Endothelial cell (in vitro differentiated cells): ENCODE data around the gene CCDC38. TPM values are rescaled to one million over a fixed set of nuclear protein-coding genes. Genes with fewer than 3 reads are reported as not detected.

Experiments
- DNase-seq: peaks from one replicate; pipeline ENCODE4 v3.0.0; 2021; ENCODE audit warnings: low spot score
- H3K27ac Mint-ChIP-seq: one replicate; pipeline ENCODE4 v1.8.0; 2021; ENCODE audit warnings: mixed read lengths, inconsistent platforms; ENCODE audit not compliant: unreplicated experiment
- H3K27me3 Mint-ChIP-seq: one replicate; pipeline ENCODE4 v1.8.0; 2021; ENCODE audit warnings: mild to moderate bottlenecking, moderate library complexity, mixed read lengths, inconsistent platforms; ENCODE audit not compliant: unreplicated experiment
- H3K36me3 Mint-ChIP-seq: one replicate; pipeline ENCODE4 v1.8.0; 2021; ENCODE audit warnings: mild to moderate bottlenecking, low read depth, mixed read lengths, inconsistent platforms; ENCODE audit not compliant: unreplicated experiment
- H3K4me1 Mint-ChIP-seq: one replicate; pipeline ENCODE4 v1.8.0; 2021; ENCODE audit warnings: mild to moderate bottlenecking, mixed read lengths, inconsistent platforms; ENCODE audit not compliant: unreplicated experiment
- H3K4me3 Mint-ChIP-seq: one replicate; pipeline ENCODE4 v1.8.0; 2021; ENCODE audit warnings: mild to moderate bottlenecking, mixed read lengths, inconsistent platforms; ENCODE audit not compliant: unreplicated experiment
- H3K9me3 Mint-ChIP-seq: one replicate; pipeline ENCODE4 v1.8.0; 2021; ENCODE audit warnings: mixed read lengths, inconsistent platforms; ENCODE audit not compliant: unreplicated experiment
- CTCF ChIP-seq: fragments of 200-600 bp; sonication (generic); IDR thresholded peaks from one replicate; pipeline ENCODE4 v1.5.0; 2021; ENCODE audit warnings: antibody characterized with exemption; ENCODE audit not compliant: unreplicated experiment
- total RNA-seq: library from RNA; stranded (reverse); fragmentation: NEBNext Ultra II Directional; extraction: Animal tissue kit (Norgen Biotek cat#: 25700); gene quantifications from one replicate; pipeline ENCODE4 v1.2.1, GENCODE V29; 2021; ENCODE audit not compliant: unreplicated experiment

Gene CCDC38
- total RNA-seq, 1 donor from 2014 or later: not detected

GRCh38 chr12:95836185-95836609 lies 106.2 kb downstream of the CCDC38 start:
- Mint-ChIP-seq H3K9me3 (no peaks in the 10 kb centered on the region), H3K4me3 (no peak overlapping the region), H3K4me1 (no peaks in the 10 kb centered on the region), H3K27ac (no peak overlapping the region), H3K27me3 (peaks cover 5% of the 10 kb centered on the region), H3K36me3 (no peaks in the 10 kb centered on the region)
- no peak for DNase-seq
- TF ChIP-seq CTCF: no peak

GRCh38 chr12:95834572-95834971 lies 107.8 kb downstream of the CCDC38 start:
- no peak for DNase-seq
- Mint-ChIP-seq H3K4me3 (no peak overlapping the region), H3K4me1 (no peaks in the 10 kb centered on the region), H3K27me3 (peaks cover 5% of the 10 kb centered on the region), H3K36me3 (no peaks in the 10 kb centered on the region), H3K27ac (no peak overlapping the region), H3K9me3 (no peaks in the 10 kb centered on the region)
- TF ChIP-seq CTCF: no peak

GRCh38 chr12:95830335-95831089 lies 111.9 kb downstream of the CCDC38 start:
- H3K36me3 Mint-ChIP-seq: no peaks in the 10 kb centered on the region
- no peaks in the 10 kb centered on the region for H3K9me3 Mint-ChIP-seq
- no peak overlapping the region for H3K27ac Mint-ChIP-seq
- H3K4me1 Mint-ChIP-seq: no peaks in the 10 kb centered on the region
- no peak overlapping the region for H3K4me3 Mint-ChIP-seq
- no peaks in the 10 kb centered on the region for H3K27me3 Mint-ChIP-seq
- no peak for TF ChIP-seq CTCF
- no peak for DNase-seq

GRCh38 chr12:95829395-95829794 lies 113.0 kb downstream of the CCDC38 start:
- DNase-seq: no peak
- no peak for TF ChIP-seq CTCF
- no peaks in the 10 kb centered on the region for H3K27me3 Mint-ChIP-seq
- no peaks in the 10 kb centered on the region for H3K4me1 Mint-ChIP-seq
- no peak overlapping the region for H3K27ac Mint-ChIP-seq
- no peaks in the 10 kb centered on the region for H3K9me3 Mint-ChIP-seq
- H3K36me3 Mint-ChIP-seq: no peaks in the 10 kb centered on the region
- no peak overlapping the region for H3K4me3 Mint-ChIP-seq

- peak; percentile 50 for DNase-seq
- Mint-ChIP-seq H3K4me3 (no peak overlapping the region), H3K4me1 (no peaks in the 10 kb centered on the region), H3K27ac (no peak overlapping the region), H3K9me3 (no peaks in the 10 kb centered on the region), H3K27me3 (no peaks in the 10 kb centered on the region), H3K36me3 (no peaks in the 10 kb centered on the region)
- peak; percentile 36 for TF ChIP-seq CTCF
These were observed 122.2 kb downstream of the CCDC38 start for GRCh38 chr12:95820096-95820703.
